Measurements from ENCODE around the gene CPLANE2. TPM values are rescaled to one million over a fixed set of nuclear protein-coding genes. Genes with fewer than 3 reads are reported as not detected.

CPLANE2 gene
- total RNA-seq, 1 donor, result 13.0 TPM

- no peak for TF ChIP-seq CTCF (IDR thresholded peaks at IDR 0.05; ENCODE audit: insufficient read depth, low read depth, low read length)
- no peak overlapping the region for H3K4me3 ChIP-seq (ENCODE audit: low read depth, low read length)
- no peak for DNase-seq (ENCODE audit: low read depth)
These were observed 7.8 kb upstream of the CPLANE2 start for GRCh38 chr1:16244650-16245285.

GRCh38 chr1:16243936-16244649 is 7.1 kb upstream of the CPLANE2 start:
- TF ChIP-seq CTCF (IDR thresholded peaks at IDR 0.05; ENCODE audit: insufficient read depth, low read depth, low read length), result peak; percentile 86
- DNase-seq (ENCODE audit: low read depth), result peak; percentile 84
- H3K4me3 ChIP-seq (ENCODE audit: low read depth, low read length), result no peak overlapping the region

GRCh38 chr1:16243215-16243610 is 6.2 kb upstream of the CPLANE2 start:
- TF ChIP-seq CTCF (IDR thresholded peaks at IDR 0.05; ENCODE audit: insufficient read depth, low read depth, low read length), result no peak
- H3K4me3 ChIP-seq (ENCODE audit: low read depth, low read length), result no peak overlapping the region
- DNase-seq (ENCODE audit: low read depth), result no peak

- no peak overlapping the region for H3K4me3 ChIP-seq (ENCODE audit: low read depth, low read length)
- no peak for DNase-seq (ENCODE audit: low read depth)
- no peak for TF ChIP-seq CTCF (IDR thresholded peaks at IDR 0.05; ENCODE audit: insufficient read depth, low read depth, low read length)
These were observed 5.7 kb upstream of the CPLANE2 start for GRCh38 chr1:16242556-16243214.

GRCh38 chr1:16241221-16241708 is 4.3 kb upstream of the CPLANE2 start:
- TF ChIP-seq CTCF (IDR thresholded peaks at IDR 0.05; ENCODE audit: insufficient read depth, low read depth, low read length), result no peak
- H3K4me3 ChIP-seq (ENCODE audit: low read depth, low read length), result no peak overlapping the region
- DNase-seq (ENCODE audit: low read depth), result no peak

GRCh38 chr1:16239972-16240491 is 3.0 kb upstream of the CPLANE2 start:
- no peak for DNase-seq (ENCODE audit: low read depth)
- no peak overlapping the region for H3K4me3 ChIP-seq (ENCODE audit: low read depth, low read length)
- TF ChIP-seq CTCF (IDR thresholded peaks at IDR 0.05; ENCODE audit: insufficient read depth, low read depth, low read length), result no peak
